Measurements from ENCODE around the gene MYO5C. TPM values are rescaled to one million over a fixed set of nuclear protein-coding genes. Genes with fewer than 3 reads are reported as not detected.

Gene MYO5C
- total RNA-seq, 1 experiment from 2014 or later: 28.2 TPM

DNA sequence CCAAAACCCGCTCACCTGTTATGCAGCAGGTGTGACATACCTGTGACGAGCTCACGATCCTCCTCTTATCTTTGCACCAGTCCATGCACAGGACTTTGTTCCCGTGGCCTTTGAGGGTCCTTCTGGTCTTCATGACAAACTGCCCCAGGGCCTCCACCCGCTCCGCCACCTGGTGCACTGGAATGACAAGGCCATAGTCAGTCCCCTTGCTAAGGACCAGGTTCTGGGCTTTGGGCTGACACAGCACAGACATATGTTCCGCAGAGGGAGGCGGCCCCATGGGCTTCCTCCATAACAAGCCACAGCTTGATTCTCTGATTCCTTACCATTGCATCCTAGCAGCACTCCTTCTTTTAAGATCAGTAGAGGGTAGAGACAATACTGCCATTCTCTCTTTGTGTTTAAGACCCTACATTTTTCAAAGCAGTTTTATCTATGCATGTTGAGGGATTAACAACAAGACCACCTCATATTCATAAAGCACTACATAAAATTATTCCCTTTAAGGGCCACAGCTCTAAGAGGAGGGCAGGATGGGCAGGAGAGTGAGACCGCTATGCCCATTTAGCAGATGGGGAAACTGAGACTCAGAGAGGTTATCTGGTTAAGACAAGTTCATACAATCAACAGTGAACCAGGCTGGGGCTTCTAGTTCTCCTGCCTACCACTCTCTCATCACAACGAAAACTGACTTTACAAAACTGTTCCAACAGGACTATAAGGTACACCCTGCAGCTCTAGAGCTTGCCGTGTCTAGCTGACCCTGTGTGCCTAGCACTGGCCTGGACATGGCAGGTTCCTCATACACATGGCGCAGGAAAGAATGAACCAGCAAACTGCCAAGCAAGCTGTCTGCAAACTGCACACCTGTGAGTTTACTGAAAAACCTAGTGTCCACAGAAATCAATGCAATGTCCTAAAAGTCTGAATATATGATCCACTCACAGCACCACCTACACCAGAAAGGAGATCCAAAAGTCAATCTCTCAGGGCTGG is 141.4 kb downstream of the MYO5C start:
- H3K4me3 ChIP-seq (ENCODE audit: low read depth in 2 of 2, low read length in 2 of 2): no peak overlapping the region
- POLR2A ChIA-PET: interaction anchor here (0.6 kb wide), 1 partner anchor 14 kb away, joined by 4 read pairs; no protein-coding TSS in a partner anchor
- no peaks in the 10 kb centered on the region; the same call in 1 of the 2 replicates for H3K36me3 ChIP-seq (ENCODE audit: control insufficient read depth, insufficient read depth, low read length)
- H3K27ac ChIP-seq (ENCODE audit: low read length): no peak overlapping the region
- no peaks in the 10 kb centered on the region for H3K9me3 ChIP-seq (ENCODE audit: control insufficient read depth, insufficient read depth, low read depth, low read length)
- intact Hi-C loops (cut with micrococcal nuclease; ENCODE audit: unreplicated experiment) (no loop called here), in situ Hi-C loops (cut with HindIII; ENCODE audit: low pct_unique_long_range_greater_than_20kb, low sequenced_read_pairs) (no loop called here)
- TF ChIP-seq SIN3A (IDR thresholded peaks at IDR 0.05; ENCODE audit: borderline replicate concordance, insufficient read depth, low read depth, low read length) (no peak), TCF7L2 (IDR thresholded peaks at IDR 0.05; ENCODE audit: low read depth, low read length) (no peak), POLR2AphosphoS5 (IDR thresholded peaks at IDR 0.05; ENCODE audit: low read depth, low read length) (no peak)
- TF ChIP-seq, protein P1, sequence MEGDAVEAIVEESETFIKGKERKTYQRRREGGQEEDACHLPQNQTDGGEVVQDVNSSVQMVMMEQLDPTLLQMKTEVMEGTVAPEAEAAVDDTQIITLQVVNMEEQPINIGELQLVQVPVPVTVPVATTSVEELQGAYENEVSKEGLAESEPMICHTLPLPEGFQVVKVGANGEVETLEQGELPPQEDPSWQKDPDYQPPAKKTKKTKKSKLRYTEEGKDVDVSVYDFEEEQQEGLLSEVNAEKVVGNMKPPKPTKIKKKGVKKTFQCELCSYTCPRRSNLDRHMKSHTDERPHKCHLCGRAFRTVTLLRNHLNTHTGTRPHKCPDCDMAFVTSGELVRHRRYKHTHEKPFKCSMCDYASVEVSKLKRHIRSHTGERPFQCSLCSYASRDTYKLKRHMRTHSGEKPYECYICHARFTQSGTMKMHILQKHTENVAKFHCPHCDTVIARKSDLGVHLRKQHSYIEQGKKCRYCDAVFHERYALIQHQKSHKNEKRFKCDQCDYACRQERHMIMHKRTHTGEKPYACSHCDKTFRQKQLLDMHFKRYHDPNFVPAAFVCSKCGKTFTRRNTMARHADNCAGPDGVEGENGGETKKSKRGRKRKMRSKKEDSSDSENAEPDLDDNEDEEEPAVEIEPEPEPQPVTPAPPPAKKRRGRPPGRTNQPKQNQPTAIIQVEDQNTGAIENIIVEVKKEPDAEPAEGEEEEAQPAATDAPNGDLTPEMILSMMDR (IDR thresholded peaks at IDR 0.05): no peak
- TF ChIP-seq, protein P2, sequence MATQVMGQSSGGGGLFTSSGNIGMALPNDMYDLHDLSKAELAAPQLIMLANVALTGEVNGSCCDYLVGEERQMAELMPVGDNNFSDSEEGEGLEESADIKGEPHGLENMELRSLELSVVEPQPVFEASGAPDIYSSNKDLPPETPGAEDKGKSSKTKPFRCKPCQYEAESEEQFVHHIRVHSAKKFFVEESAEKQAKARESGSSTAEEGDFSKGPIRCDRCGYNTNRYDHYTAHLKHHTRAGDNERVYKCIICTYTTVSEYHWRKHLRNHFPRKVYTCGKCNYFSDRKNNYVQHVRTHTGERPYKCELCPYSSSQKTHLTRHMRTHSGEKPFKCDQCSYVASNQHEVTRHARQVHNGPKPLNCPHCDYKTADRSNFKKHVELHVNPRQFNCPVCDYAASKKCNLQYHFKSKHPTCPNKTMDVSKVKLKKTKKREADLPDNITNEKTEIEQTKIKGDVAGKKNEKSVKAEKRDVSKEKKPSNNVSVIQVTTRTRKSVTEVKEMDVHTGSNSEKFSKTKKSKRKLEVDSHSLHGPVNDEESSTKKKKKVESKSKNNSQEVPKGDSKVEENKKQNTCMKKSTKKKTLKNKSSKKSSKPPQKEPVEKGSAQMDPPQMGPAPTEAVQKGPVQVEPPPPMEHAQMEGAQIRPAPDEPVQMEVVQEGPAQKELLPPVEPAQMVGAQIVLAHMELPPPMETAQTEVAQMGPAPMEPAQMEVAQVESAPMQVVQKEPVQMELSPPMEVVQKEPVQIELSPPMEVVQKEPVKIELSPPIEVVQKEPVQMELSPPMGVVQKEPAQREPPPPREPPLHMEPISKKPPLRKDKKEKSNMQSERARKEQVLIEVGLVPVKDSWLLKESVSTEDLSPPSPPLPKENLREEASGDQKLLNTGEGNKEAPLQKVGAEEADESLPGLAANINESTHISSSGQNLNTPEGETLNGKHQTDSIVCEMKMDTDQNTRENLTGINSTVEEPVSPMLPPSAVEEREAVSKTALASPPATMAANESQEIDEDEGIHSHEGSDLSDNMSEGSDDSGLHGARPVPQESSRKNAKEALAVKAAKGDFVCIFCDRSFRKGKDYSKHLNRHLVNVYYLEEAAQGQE (IDR thresholded peaks at IDR 0.05; ENCODE audit: insufficient read depth in 1 of 2, low read depth in 2 of 2, low read length in 1 of 2): no peak
- DNase-seq (ENCODE audit: low read depth, low spot score) (no peak), ATAC-seq (no peak)
- H3K27me3 ChIP-seq (ENCODE audit: control insufficient read depth, insufficient read depth, low read length): no peaks in the 10 kb centered on the region
- CTCF ChIA-PET: interaction anchor here (1.3 kb wide), 1 partner anchor 75 kb away, joined by 3 read pairs; no protein-coding TSS in a partner anchor
- no TSS peak for BruUV-seq (replicated peaks)
- H3K4me1 ChIP-seq (ENCODE audit: control insufficient read depth, insufficient read depth, low read length): no peaks in the 10 kb centered on the region

DNA sequence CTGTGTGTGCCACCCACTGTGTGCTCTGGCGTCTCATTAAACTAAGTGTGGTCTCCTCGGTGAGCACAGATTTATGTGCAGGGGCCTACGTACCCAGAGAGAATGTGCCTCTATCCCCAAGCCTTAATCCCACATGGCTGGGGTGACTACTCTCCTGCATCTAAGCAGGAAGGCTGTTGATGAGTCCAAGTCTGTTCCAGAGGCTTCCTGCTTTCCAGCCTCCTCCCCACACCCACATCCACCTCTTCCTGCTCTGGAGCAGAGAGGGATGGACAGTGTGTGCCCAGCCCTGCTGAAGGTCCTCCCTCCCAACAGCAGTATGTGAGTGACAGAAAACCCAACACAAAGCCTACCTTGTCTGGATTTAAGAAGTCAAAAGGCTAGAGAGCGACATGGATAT is 144.3 kb downstream of the MYO5C start:
- ATAC-seq: peak; percentile 33; the same call in 1 of the 2 replicates
- intact Hi-C loops (cut with micrococcal nuclease; ENCODE audit: unreplicated experiment): no loop called here
- POLR2A ChIA-PET: no interaction called here
- no peak overlapping the region for H3K27ac ChIP-seq (ENCODE audit: low read length)
- H3K27me3 ChIP-seq (ENCODE audit: control insufficient read depth, insufficient read depth, low read length): no peaks in the 10 kb centered on the region
- H3K36me3 ChIP-seq (ENCODE audit: control insufficient read depth, insufficient read depth, low read length): no peaks in the 10 kb centered on the region; the same call in 1 of the 2 replicates
- H3K9me3 ChIP-seq (ENCODE audit: control insufficient read depth, insufficient read depth, low read depth, low read length): no peaks in the 10 kb centered on the region
- in situ Hi-C loops (cut with HindIII; ENCODE audit: low pct_unique_long_range_greater_than_20kb, low sequenced_read_pairs): no loop called here
- H3K4me1 ChIP-seq (ENCODE audit: control insufficient read depth, insufficient read depth, low read length): no peaks in the 10 kb centered on the region
- TF ChIP-seq, protein P1 (IDR thresholded peaks at IDR 0.05): no peak
- no peak for TF ChIP-seq SIN3A (IDR thresholded peaks at IDR 0.05; ENCODE audit: borderline replicate concordance, insufficient read depth, low read depth, low read length)
- TF ChIP-seq POLR2AphosphoS5 (IDR thresholded peaks at IDR 0.05; ENCODE audit: low read depth, low read length): no peak
- TF ChIP-seq, protein P2 (IDR thresholded peaks at IDR 0.05; ENCODE audit: insufficient read depth in 1 of 2, low read depth in 2 of 2, low read length in 1 of 2): no peak
- TF ChIP-seq TCF7L2 (IDR thresholded peaks at IDR 0.05; ENCODE audit: low read depth, low read length): no peak
- DNase-seq (ENCODE audit: low read depth, low spot score): no peak
- CTCF ChIA-PET: no interaction called here
- no peak overlapping the region for H3K4me3 ChIP-seq (ENCODE audit: low read depth in 2 of 2, low read length in 2 of 2)
- BruUV-seq (replicated peaks): no TSS peak

Data from Panc1 (cell line).